Measurements from ENCODE around the gene FYB1. TPM values are rescaled to one million over a fixed set of nuclear protein-coding genes. Genes with fewer than 3 reads are reported as not detected.

Gene FYB1
- polyA plus RNA-seq, 3 donors: 75.3 to 141 (median 118) TPM

DNA sequence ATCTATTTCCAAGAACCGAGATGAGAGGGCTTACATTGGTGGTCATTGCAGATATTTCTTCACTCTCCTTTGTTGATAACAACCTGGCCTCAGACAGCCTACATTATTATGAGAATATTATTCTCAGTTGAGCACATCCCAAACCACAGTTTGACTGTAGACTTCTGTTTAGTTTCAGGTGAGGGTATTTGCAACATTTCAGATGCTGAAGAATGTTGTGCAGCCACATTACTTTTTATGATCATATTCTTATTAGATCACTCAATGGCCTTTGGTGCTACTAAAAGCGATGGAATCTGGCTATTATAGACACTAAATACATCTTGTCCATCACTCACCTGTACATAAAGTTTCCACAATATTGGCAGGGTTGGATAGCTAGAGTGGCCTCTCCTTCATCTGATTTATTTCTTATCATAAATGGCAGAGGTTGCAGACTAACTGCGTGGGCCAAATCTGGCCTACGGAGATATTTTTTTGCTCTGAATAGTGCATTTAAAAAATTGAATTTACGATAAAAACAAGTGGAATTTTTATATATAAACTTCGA, 119.0 kb downstream of the FYB1 start:
- Mint-ChIP-seq H3K27me3 (ENCODE audit: low read depth in 3 of 3) (peaks cover 0 to 1% (median 0%) of the 10 kb centered on the region in 3 donors), H3K4me1 (peaks cover 2% of the 10 kb centered on the region), H3K4me3 (no peak overlapping the region), H3K27ac (no peak overlapping the region), H3K9me3 (peaks cover 0 to 1% (median 0%) of the 10 kb centered on the region in 7 donors), H3K36me3 (peaks cover 30 to 38% of the 10 kb centered on the region in 2 donors)
- TF ChIP-seq, protein P1, sequence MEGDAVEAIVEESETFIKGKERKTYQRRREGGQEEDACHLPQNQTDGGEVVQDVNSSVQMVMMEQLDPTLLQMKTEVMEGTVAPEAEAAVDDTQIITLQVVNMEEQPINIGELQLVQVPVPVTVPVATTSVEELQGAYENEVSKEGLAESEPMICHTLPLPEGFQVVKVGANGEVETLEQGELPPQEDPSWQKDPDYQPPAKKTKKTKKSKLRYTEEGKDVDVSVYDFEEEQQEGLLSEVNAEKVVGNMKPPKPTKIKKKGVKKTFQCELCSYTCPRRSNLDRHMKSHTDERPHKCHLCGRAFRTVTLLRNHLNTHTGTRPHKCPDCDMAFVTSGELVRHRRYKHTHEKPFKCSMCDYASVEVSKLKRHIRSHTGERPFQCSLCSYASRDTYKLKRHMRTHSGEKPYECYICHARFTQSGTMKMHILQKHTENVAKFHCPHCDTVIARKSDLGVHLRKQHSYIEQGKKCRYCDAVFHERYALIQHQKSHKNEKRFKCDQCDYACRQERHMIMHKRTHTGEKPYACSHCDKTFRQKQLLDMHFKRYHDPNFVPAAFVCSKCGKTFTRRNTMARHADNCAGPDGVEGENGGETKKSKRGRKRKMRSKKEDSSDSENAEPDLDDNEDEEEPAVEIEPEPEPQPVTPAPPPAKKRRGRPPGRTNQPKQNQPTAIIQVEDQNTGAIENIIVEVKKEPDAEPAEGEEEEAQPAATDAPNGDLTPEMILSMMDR (IDR thresholded peaks at IDR 0.05): no peak
- H3K27me3 ChIP-seq (ENCODE audit: control insufficient read depth in 2 of 2, insufficient read depth in 2 of 2, low read length in 2 of 2): no peaks in the 10 kb centered on the region
- no peak for DNase-seq
- no peak overlapping the region for H3K4me2 ChIP-seq (replicated peaks; ENCODE audit: extremely low read depth, low read length, poor library complexity, severe bottlenecking)
- H3K4me3 ChIP-seq (replicated peaks in 1 of 3; ENCODE audit: low read depth in 2 of 3, low read length in 3 of 3): no peak overlapping the region
- no peaks in the 10 kb centered on the region for H3K9me3 ChIP-seq (replicated peaks in 1 of 2; ENCODE audit: control insufficient read depth in 1 of 2, insufficient read depth in 1 of 2, low read length in 2 of 2)
- H3K27ac ChIP-seq (ENCODE audit: low read depth in 1 of 2, low read length in 2 of 2): no peak overlapping the region
- no peaks in the 10 kb centered on the region for H3K4me1 ChIP-seq (ENCODE audit: control insufficient read depth in 1 of 2, insufficient read depth in 2 of 2, low read length in 2 of 2)
- no peak overlapping the region for H2AFZ ChIP-seq (ENCODE audit: insufficient read depth, low read depth, low read length, poor library complexity, severe bottlenecking)
- peaks cover 51% of the 10 kb centered on the region for H4K20me1 ChIP-seq (ENCODE audit: insufficient read depth, low read length)
- 100% methylated on average over 2 of the region's 6 CpGs for WGBS (ENCODE audit: insufficient coverage)
- intact Hi-C loops (cut with micrococcal nuclease): no loop called here
- H3K36me3 ChIP-seq (replicated peaks in 1 of 2; ENCODE audit: control insufficient read depth in 1 of 2, insufficient read depth in 2 of 2, low read length in 2 of 2): peaks cover 30 to 31% of the 10 kb centered on the region in 2 donors
- H3K79me2 ChIP-seq (ENCODE audit: insufficient read depth, low read length): no peaks in the 10 kb centered on the region
- no peak overlapping the region for H3K9ac ChIP-seq (ENCODE audit: insufficient read depth, low read length, poor library complexity, severe bottlenecking)

DNA sequence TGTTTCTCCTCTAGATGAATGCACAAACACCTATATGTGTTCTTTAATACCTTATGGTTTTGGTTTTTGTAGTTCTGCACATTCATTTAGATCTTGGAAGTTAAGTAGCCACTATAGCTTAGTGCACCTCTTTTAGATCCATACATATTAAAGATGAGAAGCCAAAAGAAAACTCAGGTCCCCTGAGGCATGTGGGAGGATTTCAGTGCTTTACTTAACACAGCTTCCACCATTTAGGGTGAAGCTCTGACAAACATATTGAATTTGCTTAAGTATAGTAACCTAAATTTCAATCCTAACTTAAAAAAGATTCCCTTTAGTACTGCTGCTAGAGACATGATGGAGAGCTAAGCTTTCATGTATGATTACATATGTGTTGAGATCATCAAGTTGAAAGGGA, 119.5 kb downstream of the FYB1 start:
- H3K27me3 Mint-ChIP-seq (ENCODE audit: low read depth in 3 of 3): peaks cover 0 to 1% (median 0%) of the 10 kb centered on the region in 3 donors
- no peak overlapping the region for H3K4me3 ChIP-seq (replicated peaks in 1 of 3; ENCODE audit: low read depth in 2 of 3, low read length in 3 of 3)
- H3K4me3 Mint-ChIP-seq: no peak overlapping the region
- H3K4me1 Mint-ChIP-seq: peaks cover 2% of the 10 kb centered on the region
- H3K36me3 ChIP-seq (replicated peaks in 1 of 2; ENCODE audit: control insufficient read depth in 1 of 2, insufficient read depth in 2 of 2, low read length in 2 of 2): peaks cover 24 to 26% of the 10 kb centered on the region in 2 donors
- H3K27ac Mint-ChIP-seq: no peak overlapping the region
- no peaks in the 10 kb centered on the region for H3K4me1 ChIP-seq (ENCODE audit: control insufficient read depth in 1 of 2, insufficient read depth in 2 of 2, low read length in 2 of 2)
- no peak overlapping the region for H3K27ac ChIP-seq (ENCODE audit: low read depth in 1 of 2, low read length in 2 of 2)
- intact Hi-C loops (cut with micrococcal nuclease): no loop called here
- H3K36me3 Mint-ChIP-seq: peaks cover 25 to 33% of the 10 kb centered on the region in 2 donors
- H3K9me3 ChIP-seq (replicated peaks in 1 of 2; ENCODE audit: control insufficient read depth in 1 of 2, insufficient read depth in 1 of 2, low read length in 2 of 2): no peaks in the 10 kb centered on the region
- H3K4me2 ChIP-seq (replicated peaks; ENCODE audit: extremely low read depth, low read length, poor library complexity, severe bottlenecking): no peak overlapping the region
- no peak overlapping the region for H3K9ac ChIP-seq (ENCODE audit: insufficient read depth, low read length, poor library complexity, severe bottlenecking)
- peaks cover 0 to 1% (median 0%) of the 10 kb centered on the region in 7 donors for H3K9me3 Mint-ChIP-seq
- no peaks in the 10 kb centered on the region for H3K27me3 ChIP-seq (ENCODE audit: control insufficient read depth in 2 of 2, insufficient read depth in 2 of 2, low read length in 2 of 2)
- peaks cover 46% of the 10 kb centered on the region for H4K20me1 ChIP-seq (ENCODE audit: insufficient read depth, low read length)
- no peak overlapping the region for H2AFZ ChIP-seq (ENCODE audit: insufficient read depth, low read depth, low read length, poor library complexity, severe bottlenecking)
- TF ChIP-seq, protein P1 (IDR thresholded peaks at IDR 0.05): no peak
- H3K79me2 ChIP-seq (ENCODE audit: insufficient read depth, low read length): no peaks in the 10 kb centered on the region
- DNase-seq: no peak

Data from CD14-positive monocyte (primary cell).